ENCODE measurements around the gene EYS. TPM values are rescaled to one million over a fixed set of nuclear protein-coding genes. Genes with fewer than 3 reads are reported as not detected.

EYS gene
- total RNA-seq (2022; extraction: Qiagen RNA extraction) = 0.02 to 0.18 TPM (median 0.15 TPM) in 3 of 5 replicates, not detected in the others

DNA sequence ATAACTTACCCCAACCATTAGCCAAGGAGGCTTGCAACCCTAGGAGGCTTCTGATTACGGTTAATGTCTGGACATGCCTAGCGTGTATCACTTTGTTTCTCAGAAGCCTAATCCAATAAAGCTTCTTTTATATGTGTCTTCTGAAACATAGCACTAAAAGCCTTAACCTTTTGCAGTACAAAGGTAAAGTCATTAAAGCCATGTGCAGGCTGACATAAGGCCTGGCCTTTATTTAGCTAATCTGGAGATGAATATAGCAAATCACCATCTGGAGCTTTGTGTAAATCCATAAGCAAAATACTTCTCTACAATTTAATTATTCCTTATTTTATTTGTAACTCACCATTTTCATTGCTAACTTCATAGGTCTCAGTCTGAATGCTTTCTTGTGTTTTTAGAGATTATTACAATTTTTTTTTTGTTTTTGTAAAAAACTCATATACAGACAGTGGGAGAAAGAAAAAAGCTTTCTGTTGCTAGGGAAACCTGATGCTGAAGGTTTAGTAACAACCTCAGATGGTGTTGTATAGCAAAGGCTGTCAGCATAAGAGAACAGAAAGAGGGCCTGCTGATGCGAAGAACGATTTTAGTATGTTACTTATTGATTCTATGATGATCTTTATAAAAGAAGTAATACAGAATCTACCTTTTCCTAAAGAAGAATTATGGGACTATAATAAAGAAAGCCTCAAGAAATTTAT lies at the start of gene EYS:
Gene EYS, minus strand, starts transcription at position 101 of the 701 bp plus-strand sequence. CDS start 211,816 bp downstream, outside the sequence.

Data from A549 treated with Mapracorat at 1 μM for 4 hours (cell line).